OCI-LY7 (cell line): ENCODE measurements around the gene ZBTB8OS.

Experiments
- CTCF ChIP-seq: fragments of 200-600 bp; sonication (generic); conservative IDR thresholded peaks from 2 replicates; pipeline ENCODE4 v1.5.1; 2014; ENCODE audit warnings: mild to moderate bottlenecking, antibody characterized with exemption, low read length, moderate library complexity, mixed read lengths
- EZH2phosphoT487 ChIP-seq: fragments of 200-600 bp; sonication (generic); IDR thresholded peaks from 2 replicates; pipeline ENCODE4 v1.6.1; 2018; ENCODE audit warnings: low read depth, borderline replicate concordance, mild to moderate bottlenecking, mixed run types, antibody characterized with exemption, low read length, moderate library complexity, mixed read lengths

GRCh38 chr1:32647308-32648134 lies 2.8 kb downstream of the ZBTB8OS start:
- no peak for TF ChIP-seq CTCF
- no peak for TF ChIP-seq EZH2phosphoT487
